Muscle layer of duodenum (tissue), 2 donors: ENCODE results near the gene AKNA.

Source experiments
- H3K27ac ChIP-seq: one replicate; pipeline ENCODE4 v1.7.0; 2013; ENCODE audit warnings: mild to moderate bottlenecking, low read length
- H3K27me3 ChIP-seq: one replicate; pipeline ENCODE4 v1.7.0; 2013; ENCODE audit warnings: low read depth, mild to moderate bottlenecking, control low read depth, low read length
- H3K36me3 ChIP-seq, 2 donors: one replicate each; pipeline ENCODE4 v1.7.0; 2013; ENCODE audit warnings: low read length in 2 of 2, control low read depth in 1 of 2, mild to moderate bottlenecking in 1 of 2; ENCODE audit not compliant: insufficient read depth in 2 of 2, control insufficient read depth in 1 of 2
- H3K4me1 ChIP-seq, 2 donors: one replicate each; pipeline ENCODE4 v1.7.0; 2013; ENCODE audit warnings: low read length in 2 of 2, mild to moderate bottlenecking in 2 of 2, control low read depth in 1 of 2, moderate library complexity in 1 of 2; ENCODE audit not compliant: insufficient read depth in 2 of 2, control insufficient read depth in 1 of 2
- H3K4me3 ChIP-seq, 2 donors: one replicate each; pipeline ENCODE4 v1.7.0; 2013; ENCODE audit warnings: low read length in 2 of 2, low read depth in 1 of 2, mild to moderate bottlenecking in 1 of 2
- H3K9me3 ChIP-seq, 2 donors: one replicate each; pipeline ENCODE4 v1.7.0; 2013; ENCODE audit warnings: low read length in 2 of 2, control low read depth in 1 of 2, mild to moderate bottlenecking in 1 of 2; ENCODE audit not compliant: control insufficient read depth in 1 of 2
- donor health status: healthy.

AKNA gene

GRCh38 chr9:114403153-114403756 lies 15.5 kb upstream of the AKNA start:
- no peaks in the 10 kb centered on the region for H3K9me3 ChIP-seq
- H3K4me1 ChIP-seq, result peaks cover 0 to 3% of the 10 kb centered on the region in 2 donors
- H3K4me3 ChIP-seq, result no peak overlapping the region
- H3K27ac ChIP-seq, result no peak overlapping the region
- peaks cover 7 to 30% of the 10 kb centered on the region in 2 donors for H3K36me3 ChIP-seq
- no peaks in the 10 kb centered on the region for H3K27me3 ChIP-seq

- Histone ChIP-seq H3K36me3 (peaks cover 7 to 23% of the 10 kb centered on the region in 2 donors), H3K9me3 (no peaks in the 10 kb centered on the region), H3K27me3 (no peaks in the 10 kb centered on the region), H3K4me3 (no peak overlapping the region), H3K4me1 (peaks cover 6% of the 10 kb centered on the region in 2 donors), H3K27ac (no peak overlapping the region)
These were observed 13.6 kb upstream of the AKNA start for GRCh38 chr9:114401344-114401743.

GRCh38 chr9:114400772-114401171 lies 13.0 kb upstream of the AKNA start:
- H3K36me3 ChIP-seq, result peaks cover 7 to 21% of the 10 kb centered on the region in 2 donors
- H3K27ac ChIP-seq, result no peak overlapping the region
- H3K27me3 ChIP-seq, result no peaks in the 10 kb centered on the region
- peaks cover 6% of the 10 kb centered on the region in 2 donors for H3K4me1 ChIP-seq
- H3K4me3 ChIP-seq, result no peak overlapping the region
- H3K9me3 ChIP-seq, result no peaks in the 10 kb centered on the region

- H3K36me3 ChIP-seq, result peaks cover 7 to 21% of the 10 kb centered on the region in 2 donors
- H3K4me3 ChIP-seq, result no peak overlapping the region
- H3K9me3 ChIP-seq, result no peaks in the 10 kb centered on the region
- peaks cover 6 to 9% of the 10 kb centered on the region in 2 donors for H3K4me1 ChIP-seq
- no peak overlapping the region for H3K27ac ChIP-seq
- H3K27me3 ChIP-seq, result no peaks in the 10 kb centered on the region
These were observed 12.4 kb upstream of the AKNA start for GRCh38 chr9:114400219-114400618.

- Histone ChIP-seq H3K27me3 (no peaks in the 10 kb centered on the region), H3K4me3 (no peak overlapping the region), H3K9me3 (no peaks in the 10 kb centered on the region), H3K4me1 (peaks cover 6 to 16% of the 10 kb centered on the region in 2 donors), H3K27ac (no peak overlapping the region), H3K36me3 (peaks cover 7 to 21% of the 10 kb centered on the region in 2 donors)
These were observed 11.6 kb upstream of the AKNA start for GRCh38 chr9:114399381-114399780.

GRCh38 chr9:114397848-114398605 lies 10.2 kb upstream of the AKNA start:
- Histone ChIP-seq H3K27ac (peak overlapping the region; percentile 83), H3K27me3 (no peaks in the 10 kb centered on the region), H3K4me1 (peaks cover 6 to 18% of the 10 kb centered on the region in 2 donors), H3K36me3 (peaks cover 7 to 12% of the 10 kb centered on the region in 2 donors), H3K4me3 (peak overlapping the region; percentile 69 to 70), H3K9me3 (no peaks in the 10 kb centered on the region)

- H3K9me3 ChIP-seq, result no peaks in the 10 kb centered on the region
- H3K36me3 ChIP-seq, result peaks cover 0 to 5% of the 10 kb centered on the region in 2 donors
- H3K27ac ChIP-seq, result peak overlapping the region; percentile 83
- H3K4me1 ChIP-seq, result peaks cover 6 to 25% of the 10 kb centered on the region in 2 donors
- H3K27me3 ChIP-seq, result no peaks in the 10 kb centered on the region
- peak overlapping the region; percentile 69 to 70 for H3K4me3 ChIP-seq
These were observed 9.6 kb upstream of the AKNA start for GRCh38 chr9:114397219-114397847.

- Histone ChIP-seq H3K36me3 (no peaks in the 10 kb centered on the region), H3K9me3 (no peaks in the 10 kb centered on the region), H3K27ac (peak overlapping the region; percentile 83), H3K27me3 (no peaks in the 10 kb centered on the region), H3K4me3 (peak overlapping the region in 1 of 2 donors; percentile 69), H3K4me1 (peaks cover 6 to 26% of the 10 kb centered on the region in 2 donors)
These were observed 8.9 kb upstream of the AKNA start for GRCh38 chr9:114396558-114397218.

- Histone ChIP-seq H3K27ac (no peak overlapping the region), H3K4me3 (no peak overlapping the region), H3K27me3 (no peaks in the 10 kb centered on the region), H3K4me1 (peaks cover 6 to 26% of the 10 kb centered on the region in 2 donors), H3K36me3 (no peaks in the 10 kb centered on the region), H3K9me3 (no peaks in the 10 kb centered on the region)
These were observed 8.0 kb upstream of the AKNA start for GRCh38 chr9:114395768-114396167.

- H3K27me3 ChIP-seq, result no peaks in the 10 kb centered on the region
- peak overlapping the region; percentile 61 for H3K27ac ChIP-seq
- H3K4me1 ChIP-seq, result peaks cover 10 to 26% of the 10 kb centered on the region in 2 donors
- no peaks in the 10 kb centered on the region for H3K36me3 ChIP-seq
- no peaks in the 10 kb centered on the region for H3K9me3 ChIP-seq
- H3K4me3 ChIP-seq, result no peak overlapping the region
These were observed 7.5 kb upstream of the AKNA start for GRCh38 chr9:114395334-114395617.
